CD4-positive, alpha-beta T cell treated with Interleukin-12 subunit alpha and Interleukin-12 subunit beta, for 1 hour (primary cell): ENCODE results near the gene TMEM176B.
"Not testable (repeated sequence)": the region's sequence is repeated elsewhere in the genome, so short reads cannot be mapped to it uniquely, and the experiment has no call there.

Source experiments
- DNase-seq: peaks from one replicate; pipeline ENCODE4 v3.0.0-alpha.2; 2020

The TMEM176B gene

DNA sequence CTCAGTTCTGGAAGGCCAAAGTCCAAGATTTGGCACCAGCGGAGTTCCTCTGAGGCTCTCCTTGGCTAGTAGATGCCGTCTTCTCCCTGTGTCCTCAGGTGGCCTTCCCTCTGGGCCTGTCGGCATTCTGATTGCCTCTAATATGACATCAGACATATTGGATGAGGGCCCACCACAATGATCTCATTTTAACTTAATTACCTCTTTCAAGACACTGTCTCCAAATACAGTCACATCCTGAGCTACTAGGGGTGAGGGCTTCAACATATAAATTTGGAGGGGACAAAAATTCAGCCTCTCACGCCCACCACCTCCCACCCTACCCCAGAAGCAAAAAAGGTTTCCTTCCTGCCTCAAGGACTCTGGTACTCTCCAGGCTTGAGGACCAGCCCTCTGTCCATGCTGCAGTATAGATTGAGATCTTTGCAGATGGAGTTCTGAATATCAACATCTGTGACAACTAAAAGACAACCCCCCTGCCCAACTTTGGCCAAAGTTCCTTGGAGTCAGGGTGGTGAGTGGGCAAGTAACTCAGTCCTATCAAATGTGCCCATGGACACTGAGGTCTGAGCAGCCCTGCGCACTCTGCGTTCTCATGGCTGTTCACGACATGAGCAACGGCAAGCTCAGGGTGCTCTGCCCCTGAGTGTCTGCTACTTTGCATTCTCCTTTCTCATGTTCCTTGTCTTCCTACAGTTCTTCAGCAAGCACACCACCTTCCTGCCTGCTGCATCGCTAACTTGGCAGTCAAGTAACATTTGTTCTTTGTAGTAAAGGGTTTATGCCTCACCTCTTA lies 11.5 kb downstream of the TMEM176B start:
- no peak for DNase-seq

DNA sequence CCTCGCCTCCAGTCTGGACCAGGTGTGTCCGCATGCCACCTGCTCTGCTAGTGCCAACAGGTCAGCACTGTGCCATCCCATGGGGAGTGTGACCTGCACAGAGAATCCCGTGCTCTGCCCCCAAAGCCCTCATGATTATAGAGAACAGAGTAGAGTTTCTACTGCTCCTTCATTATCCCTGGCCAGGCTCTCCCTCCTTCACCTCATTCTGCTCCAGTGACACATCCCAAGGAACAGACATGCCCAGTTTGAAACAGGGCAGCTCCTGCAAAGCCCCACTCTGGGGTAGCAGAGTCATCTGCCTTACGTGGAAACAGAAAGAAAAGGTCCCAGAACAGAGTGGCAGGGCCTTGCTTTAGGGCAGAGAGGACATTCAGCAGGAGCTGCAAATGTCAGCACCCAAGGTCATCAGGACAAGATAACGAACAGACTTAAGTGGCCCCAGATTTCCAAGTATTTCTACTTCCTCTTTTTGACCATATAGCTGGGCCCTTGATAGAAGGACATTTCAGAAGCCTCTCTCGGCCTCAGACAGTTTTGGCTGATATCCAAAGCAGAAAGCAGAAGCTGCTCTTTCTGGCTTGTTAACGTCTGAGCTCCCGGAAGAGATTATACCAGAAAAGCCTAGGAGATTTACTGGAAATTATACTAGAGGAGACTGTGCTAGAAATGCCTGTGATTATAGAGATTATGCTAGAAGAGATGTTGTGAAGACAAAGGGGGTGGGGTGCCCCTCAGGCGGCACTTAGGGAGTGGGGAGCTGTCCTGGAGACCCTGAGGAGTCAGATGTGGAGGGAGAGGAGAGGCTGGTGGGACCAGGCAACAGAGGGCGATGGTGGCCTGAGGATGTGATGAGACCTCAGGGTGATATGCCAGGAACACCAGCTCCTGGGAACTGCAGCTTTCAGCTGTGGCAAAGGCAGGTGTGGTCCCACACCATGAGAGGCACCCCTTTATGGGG lies 12.6 kb downstream of the TMEM176B start:
- DNase-seq = peak; percentile 14

DNA sequence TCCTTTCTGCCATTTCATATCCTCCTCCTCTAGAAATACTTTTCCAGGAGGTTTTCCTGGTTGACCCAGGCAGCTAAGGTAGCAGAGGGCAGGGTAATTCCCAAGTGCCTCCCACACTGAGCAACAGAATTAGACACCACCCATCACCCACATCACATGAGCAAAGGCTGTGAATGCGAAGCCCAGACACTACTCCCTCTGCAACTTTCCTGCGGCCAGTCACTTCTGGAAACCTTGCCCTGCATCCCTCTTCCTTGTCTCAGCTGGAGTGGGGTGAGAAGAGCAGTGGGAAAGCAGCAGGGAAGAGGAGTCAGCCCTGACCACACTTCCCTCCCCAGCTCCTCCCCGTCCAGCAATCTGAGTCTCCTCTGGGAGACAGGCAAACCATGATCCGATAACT lies 15.2 kb downstream of the TMEM176B start:
- no peak for DNase-seq

DNA sequence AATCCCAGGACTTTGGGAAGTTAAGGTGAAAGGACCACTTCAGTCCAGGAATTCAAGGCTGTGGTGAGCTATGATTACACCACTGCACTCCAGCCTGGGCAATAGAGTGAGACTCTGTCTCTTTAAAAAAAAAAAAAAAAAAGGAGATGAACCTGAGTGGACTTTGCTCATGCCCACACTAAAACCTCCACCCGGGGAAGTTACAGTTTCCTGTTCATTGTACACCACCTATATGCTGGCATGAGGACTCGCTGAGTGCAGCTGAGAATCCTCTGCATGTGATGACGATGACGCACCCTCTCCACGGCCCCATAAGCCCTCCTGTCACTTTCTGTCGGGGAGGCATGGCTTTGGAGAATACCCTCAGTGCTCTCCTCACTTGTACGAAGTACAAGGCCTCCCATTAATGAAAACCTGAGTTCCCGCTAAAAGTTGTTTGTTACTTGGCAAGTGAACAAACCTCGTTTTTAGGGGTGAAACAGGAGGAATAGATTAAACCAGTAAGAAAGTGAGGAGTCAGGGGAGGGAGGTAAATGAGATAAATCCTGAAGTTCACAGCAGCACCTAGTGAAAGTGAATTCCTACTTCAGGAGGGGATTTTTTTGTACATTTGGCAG lies 15.9 kb downstream of the TMEM176B start:
- no peak for DNase-seq

DNA sequence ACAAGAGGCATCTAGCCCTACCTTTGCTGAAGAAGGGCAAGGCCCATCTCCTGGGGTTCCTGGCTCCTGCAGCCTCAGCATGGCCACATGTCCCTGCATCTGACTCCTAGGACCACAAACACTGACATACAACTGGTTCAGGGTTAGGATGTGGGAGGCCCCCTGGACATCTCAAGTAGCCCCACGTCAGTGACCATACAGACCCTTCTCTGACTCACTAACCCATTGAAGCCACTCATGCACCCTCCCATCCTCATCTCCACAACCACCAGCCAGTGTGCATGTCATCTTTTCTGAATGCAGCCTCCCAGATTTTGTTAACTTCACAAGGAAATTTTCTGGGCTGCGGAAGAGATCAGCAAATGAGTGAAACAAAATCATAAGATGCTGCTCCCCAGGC lies 18.2 kb downstream of the TMEM176B start:
- no peak for DNase-seq

DNA sequence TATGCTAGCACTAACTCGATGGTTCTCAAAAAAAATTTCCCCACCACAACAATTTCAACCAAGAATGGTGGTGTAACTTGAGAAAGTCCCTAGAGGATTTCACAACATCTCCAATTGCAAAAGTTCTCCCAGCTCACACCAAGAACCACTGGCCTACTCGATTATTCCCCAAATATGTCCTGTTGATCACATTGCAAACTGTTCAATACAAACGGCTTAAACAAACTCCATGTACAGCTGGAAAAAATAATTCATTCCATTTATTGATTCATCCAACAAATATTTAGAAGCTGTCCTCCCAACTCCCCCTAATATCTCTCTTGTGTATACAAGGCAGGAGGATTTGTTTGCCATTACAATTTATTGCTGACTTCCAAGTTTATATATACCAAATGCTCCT lies 19.1 kb downstream of the TMEM176B start:
- DNase-seq = peak; percentile 6

DNA sequence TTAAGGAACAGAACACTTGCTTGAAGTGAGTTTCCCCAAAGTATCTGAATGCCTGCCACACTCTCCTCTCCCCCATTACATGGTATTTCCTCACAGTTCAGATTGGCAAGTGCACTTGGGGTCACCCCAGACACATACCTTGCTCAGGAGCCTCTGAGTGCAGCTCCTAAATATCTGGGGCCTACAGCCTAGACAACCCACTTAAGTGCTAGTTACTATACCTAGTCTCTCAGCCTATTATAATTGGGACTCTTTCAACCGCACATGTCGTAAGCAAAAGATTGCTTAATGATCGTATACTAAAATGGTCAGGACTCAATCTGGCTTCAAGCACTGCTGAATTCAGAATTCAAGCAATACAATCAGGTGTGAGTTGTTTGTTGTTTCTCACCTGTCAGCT lies 19.9 kb downstream of the TMEM176B start:
- DNase-seq = no peak

DNA sequence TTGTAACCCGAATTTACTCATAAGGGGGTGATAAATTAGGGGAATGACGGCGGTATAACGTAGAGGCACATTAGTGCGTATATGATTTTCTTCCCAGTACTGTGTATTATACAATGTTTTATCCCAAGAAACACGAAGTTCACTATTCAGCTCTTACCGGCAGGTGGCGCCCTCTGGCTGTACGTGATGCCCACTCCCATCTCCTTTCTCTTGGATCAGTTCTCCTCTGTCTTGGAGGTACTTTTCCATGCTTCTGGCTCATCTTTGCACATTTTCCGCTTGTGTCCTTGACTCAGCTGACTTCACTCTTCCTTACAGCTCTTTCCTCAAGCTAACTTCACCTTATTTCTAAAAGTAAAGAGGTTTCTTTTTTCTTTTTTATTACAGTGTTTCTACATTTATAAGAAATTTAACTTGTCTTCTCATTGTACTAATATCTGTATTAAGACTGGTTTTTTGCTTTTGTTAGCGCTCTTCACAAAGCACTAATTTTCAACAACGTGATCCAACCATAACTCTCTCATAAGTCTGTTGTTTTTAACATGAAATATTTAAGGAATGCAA lies 21.3 kb downstream of the TMEM176B start:
- DNase-seq = peak; percentile 70

DNA sequence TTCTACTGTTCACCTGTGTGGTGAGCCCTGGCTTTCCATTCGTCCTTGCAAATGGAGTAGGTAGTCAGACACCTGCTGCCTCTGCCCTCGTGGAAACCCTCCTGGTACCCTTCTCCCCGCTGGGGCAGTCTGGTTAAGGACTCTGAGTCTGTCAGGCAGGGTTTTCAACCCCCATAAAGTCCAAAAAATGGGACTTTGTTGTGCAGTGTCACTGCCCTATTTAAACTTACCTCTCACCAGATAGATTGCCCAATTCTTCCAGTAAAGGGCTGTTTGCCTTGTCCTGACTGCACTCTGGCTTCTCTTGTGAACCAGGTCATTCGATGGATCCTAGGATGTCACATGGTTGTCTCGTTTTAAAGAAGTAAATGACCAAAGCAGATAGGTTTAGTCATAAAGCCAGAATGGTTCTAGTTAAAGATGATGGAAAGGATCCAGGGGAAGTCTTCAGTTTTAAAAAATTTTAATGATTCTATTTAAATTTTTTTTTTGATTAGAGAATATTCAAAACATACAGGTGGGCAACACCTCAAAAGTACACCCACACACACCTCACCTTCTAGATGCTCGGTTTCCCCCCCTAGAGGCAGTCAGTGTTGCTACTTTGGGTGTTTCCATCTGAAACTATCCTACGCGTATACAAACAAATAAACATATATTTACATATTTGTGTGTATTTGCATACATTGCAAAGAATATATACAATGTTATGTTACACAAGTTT lies 22.0 kb downstream of the TMEM176B start:
- no peak for DNase-seq

DNA sequence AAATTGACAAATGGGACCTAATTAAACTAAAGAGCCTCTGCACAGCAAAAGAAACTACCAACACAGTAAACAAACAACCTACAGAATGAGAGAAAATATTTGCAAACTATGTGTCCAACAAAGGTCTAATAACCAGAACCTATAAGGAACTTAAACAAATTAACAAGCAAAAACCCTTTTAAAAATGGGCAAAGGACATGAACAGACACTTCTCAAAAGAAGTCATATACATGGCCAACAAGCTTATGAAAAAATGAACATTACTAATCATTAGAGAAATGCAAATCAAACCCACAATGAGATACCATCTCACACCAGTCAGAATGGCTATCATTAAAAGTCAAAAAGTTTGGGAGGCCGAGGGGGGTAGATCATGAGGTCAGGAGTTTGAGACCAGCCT lies 26.0 kb downstream of the TMEM176B start:
- DNase-seq = not testable (repeated sequence)

DNA sequence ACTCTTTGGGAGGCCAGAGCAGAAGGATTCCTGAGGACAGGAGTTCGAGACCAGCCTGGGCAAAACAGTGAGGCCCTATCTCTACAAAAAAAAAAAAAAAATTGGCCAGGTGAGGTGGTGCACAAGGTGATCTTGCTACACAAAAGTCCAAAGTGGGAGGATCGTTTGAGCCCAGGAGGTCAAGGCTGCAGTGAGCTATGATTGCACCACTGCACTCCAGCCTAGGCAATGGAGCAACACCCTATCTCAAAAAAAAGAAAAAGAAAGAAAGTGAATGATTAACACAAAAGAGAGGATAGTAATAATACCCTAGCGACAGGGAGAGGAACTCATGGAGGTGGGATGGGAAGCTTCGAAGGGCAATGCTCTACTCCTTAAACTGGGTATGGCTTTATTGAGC lies 30.4 kb downstream of the TMEM176B start:
- no peak for DNase-seq

DNA sequence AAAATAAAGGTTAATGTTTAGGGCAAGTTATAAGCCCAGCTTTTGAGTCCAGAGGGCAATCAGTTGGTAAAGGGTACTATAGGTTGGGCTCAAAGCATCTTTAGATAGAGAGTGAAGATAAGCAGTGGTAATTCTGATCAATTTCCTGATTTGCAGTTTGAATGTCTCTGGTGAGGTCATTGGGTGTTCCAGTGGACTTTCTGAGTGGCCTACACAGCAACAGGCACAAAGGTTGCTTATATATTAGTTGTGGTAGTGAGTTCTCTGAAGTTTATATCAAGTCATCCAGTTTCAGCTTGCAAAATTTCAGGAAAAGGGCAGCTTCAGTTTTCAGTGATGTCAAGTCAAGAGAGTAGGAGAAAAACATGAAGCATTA lies 33.8 kb downstream of the TMEM176B start:
- DNase-seq = no peak

DNA sequence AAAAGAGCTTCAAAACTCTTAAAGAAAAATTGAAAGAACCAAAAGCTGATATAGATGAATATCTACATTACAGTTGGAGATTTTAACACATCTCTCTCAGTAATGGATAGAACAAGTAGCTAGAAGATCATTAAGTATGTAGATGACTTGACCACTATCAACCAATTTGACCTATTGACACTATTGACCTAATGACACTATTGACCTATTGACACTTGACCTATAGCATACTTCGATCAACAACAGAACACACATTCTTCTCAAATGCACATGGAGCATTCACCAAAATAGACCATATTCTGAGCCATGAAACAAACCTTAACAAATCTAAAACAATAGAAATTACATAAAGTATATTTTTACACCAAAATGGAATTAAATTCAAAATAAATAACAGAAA lies 40.7 kb downstream of the TMEM176B start:
- no peak for DNase-seq

DNA sequence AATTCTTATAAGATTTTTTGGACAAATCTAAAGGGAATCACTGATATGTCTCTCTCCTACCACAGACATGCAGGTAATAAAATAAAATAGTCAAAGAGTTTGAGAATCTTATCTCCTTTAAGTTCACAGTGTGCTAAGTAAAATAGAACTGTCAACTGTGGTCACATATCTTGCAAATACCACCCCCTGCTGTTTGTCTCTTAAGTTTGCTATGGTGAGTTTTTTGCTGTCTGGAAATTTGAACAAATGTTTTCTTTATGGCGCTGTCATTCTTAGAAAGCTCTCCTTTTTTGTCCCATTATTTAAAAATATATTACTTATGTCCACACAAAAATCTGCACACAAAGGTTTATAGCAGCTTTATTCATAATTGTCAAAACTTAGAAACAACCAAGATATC lies 43.3 kb downstream of the TMEM176B start:
- DNase-seq = peak; percentile 80

DNA sequence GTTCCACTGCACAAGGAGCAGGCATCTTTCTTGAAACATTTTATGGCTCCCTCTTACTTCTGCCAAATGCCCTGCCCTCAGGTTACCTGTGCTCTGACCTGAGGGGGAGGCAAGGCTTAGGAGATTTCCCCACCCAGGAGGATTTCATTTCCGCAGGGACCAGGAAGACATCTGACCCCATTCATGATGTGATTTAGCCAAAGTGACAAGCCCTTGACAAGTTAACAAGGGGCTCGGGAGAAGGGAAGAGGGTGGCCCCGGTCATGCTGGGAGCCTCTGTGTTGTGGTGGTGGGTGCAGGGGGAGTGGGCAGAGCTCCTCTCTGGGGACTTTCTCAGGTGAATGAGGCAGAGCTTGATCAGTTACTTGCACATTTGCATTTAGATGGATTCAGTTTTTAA lies 44.0 kb downstream of the TMEM176B start:
- no peak for DNase-seq

DNA sequence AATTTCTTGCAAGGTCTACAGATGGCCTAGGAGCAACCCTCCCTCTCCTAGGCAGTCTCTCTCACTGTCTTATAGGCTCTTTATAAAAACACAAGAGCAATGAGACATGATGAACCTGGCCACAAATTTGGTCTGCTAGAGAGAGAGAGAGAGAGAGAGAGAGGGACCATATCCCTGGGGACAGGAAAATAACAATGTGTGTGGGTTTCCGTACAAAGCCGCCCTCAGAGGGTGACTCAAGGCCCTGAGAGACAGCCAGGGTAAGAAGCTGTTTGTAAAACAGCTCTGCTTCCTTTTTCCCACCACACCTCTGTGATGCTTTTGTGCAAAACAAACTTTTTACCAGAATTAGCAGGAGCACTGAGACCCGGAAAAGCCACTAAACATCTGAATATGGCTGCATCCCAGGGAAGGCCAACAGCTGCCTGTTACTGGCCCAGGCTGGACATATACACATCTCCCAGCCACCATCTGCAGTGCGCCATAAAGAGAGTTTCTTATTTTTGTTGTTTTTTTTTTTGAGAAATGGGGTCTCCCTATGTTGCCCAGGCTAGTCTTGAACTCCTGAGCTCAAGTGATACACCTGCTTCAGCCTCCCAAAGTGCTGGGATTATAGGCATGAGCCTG lies 44.6 kb downstream of the TMEM176B start:
- DNase-seq = peak; percentile 87

DNA sequence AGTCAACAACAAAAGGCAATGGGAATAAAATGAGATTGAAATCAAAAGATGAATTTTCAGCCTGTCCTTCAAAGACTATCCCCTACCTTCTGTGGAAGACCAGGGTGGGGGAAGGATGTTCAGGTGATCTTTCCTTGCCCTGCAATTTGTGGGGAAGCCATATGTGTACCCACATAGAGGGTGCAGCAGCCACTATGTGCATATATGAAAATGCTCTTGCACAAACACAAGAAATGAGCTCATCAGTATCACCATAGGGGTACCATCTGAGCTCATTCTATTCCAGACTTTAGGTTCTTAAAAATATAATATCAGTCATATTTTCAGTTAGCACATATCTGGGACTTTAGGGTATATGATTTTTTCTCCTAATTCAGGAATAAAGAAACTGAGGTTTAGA lies 45.2 kb downstream of the TMEM176B start:
- no peak for DNase-seq

DNA sequence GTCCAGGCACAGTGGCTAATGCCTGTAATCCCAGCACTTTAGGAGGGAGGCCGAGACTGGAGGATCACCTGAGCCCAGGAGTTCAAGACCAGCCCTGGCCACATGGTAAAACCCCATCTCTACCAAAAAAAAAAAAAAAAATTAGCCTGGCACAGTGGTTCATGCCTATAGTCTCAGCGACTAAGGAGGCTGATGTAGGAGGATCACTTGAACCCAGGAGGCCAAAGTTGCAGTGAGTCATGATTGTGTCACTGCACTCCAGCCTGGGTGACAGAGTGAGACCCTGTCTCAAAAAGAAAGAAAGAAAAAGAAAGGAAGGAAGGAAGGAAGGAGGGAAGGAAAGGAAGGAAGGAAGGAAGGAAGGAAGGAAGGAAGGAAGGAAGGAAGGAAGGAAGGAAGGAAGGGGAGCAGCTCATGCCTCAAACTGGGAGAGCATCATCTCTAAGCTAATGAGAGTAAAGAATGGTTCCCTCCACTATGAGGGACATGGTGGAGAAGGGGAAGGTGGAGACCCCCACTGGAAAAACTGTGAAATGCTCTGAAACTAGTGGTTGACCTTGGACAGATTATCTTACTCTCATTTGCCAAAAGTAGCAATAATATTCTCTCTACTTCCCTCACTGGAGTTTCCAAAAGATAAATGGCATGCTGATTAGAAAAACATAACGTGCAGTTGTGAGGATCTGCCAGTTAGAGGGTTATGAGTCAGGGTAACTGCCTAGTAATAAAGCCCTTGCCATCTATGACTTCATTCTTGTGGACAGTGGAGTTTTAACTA lies 46.1 kb downstream of the TMEM176B start:
- peak; percentile 59 for DNase-seq

DNA sequence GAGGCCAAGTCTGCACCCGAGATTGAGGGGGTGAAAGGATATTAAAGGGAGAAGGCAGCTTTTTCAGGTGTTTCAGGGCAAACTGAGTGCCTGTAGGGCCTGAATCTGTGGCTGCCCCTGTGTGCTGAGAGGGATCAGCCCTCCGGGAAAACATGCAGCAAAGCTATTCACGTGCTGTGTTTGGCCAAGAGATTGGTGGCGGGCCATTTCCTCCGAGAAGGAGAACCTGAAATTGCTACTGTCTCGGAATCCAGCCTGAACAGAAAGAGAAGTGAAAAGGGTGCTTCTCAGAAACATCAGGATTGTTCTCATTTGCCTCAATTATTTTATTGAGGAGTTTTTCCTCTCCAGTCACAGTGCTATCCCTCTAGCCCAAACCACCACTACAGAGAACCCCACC lies 46.9 kb downstream of the TMEM176B start:
- DNase-seq = no peak

DNA sequence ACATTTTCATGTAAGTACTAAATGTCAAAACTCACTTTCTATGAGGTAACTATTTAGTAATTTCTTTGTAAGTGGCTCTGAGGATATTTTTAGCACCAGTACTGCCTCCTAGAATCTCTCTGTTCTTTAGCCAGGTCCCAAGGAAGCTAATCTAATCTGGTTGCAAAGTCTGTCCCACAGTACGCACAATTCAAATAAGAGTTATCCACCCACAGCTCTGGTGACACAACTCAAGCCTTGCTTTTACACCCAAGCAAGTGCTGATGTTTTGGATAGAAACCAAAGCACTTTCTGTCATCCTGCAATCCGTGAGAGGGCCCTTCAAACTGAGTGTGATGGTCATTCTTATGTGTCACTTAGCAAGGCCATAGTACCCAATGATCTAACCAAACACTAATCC lies 48.5 kb downstream of the TMEM176B start:
- no peak for DNase-seq

DNA sequence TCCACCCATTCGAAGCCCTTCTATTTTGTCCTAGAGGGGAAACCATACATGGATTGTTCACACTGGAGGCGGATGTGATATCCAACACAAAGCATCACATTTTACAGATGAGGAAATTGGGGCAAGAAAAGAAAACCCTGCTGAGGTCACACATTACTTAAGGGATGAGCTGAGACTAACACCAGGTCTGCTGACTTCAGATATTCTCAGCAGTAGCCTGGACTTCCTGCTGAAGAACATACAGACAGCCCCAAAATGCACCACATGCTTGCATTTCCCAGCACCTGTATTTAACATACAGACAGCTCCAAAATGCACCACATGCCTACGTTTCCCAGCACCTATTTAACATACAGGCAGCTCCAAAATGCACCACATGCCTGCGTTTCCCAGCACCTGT lies 51.8 kb downstream of the TMEM176B start:
- DNase-seq = no peak
